C4-2B (cell line): ENCODE data around the gene SLC4A4.

Experiments
- H3K27ac ChIP-seq: fragments of 450-650 bp; 2 replicates; pipeline ENCODE4 v1.5.1; 2017
- ZFX ChIP-seq: fragments of 450-650 bp; IDR thresholded peaks from 2 replicates; pipeline ENCODE4 v1.6.1; 2017
- TF ChIP-seq, protein P1 (sequence below): fragments of 450-650 bp; conservative IDR thresholded peaks from 2 replicates; pipeline ENCODE4 v1.5.1; 2017; ENCODE audit warnings: mild to moderate bottlenecking

The SLC4A4 gene

GRCh38 chr4:71607780-71608677 lies 269.2 kb downstream of the SLC4A4 start:
- TF ChIP-seq, protein P1, sequence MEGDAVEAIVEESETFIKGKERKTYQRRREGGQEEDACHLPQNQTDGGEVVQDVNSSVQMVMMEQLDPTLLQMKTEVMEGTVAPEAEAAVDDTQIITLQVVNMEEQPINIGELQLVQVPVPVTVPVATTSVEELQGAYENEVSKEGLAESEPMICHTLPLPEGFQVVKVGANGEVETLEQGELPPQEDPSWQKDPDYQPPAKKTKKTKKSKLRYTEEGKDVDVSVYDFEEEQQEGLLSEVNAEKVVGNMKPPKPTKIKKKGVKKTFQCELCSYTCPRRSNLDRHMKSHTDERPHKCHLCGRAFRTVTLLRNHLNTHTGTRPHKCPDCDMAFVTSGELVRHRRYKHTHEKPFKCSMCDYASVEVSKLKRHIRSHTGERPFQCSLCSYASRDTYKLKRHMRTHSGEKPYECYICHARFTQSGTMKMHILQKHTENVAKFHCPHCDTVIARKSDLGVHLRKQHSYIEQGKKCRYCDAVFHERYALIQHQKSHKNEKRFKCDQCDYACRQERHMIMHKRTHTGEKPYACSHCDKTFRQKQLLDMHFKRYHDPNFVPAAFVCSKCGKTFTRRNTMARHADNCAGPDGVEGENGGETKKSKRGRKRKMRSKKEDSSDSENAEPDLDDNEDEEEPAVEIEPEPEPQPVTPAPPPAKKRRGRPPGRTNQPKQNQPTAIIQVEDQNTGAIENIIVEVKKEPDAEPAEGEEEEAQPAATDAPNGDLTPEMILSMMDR, result no peak
- TF ChIP-seq ZFX, result no peak
- H3K27ac ChIP-seq, result no peak overlapping the region

GRCh38 chr4:71608678-71609071 lies 269.9 kb downstream of the SLC4A4 start:
- H3K27ac ChIP-seq, result no peak overlapping the region
- TF ChIP-seq, protein P1, result no peak
- no peak for TF ChIP-seq ZFX

DNA sequence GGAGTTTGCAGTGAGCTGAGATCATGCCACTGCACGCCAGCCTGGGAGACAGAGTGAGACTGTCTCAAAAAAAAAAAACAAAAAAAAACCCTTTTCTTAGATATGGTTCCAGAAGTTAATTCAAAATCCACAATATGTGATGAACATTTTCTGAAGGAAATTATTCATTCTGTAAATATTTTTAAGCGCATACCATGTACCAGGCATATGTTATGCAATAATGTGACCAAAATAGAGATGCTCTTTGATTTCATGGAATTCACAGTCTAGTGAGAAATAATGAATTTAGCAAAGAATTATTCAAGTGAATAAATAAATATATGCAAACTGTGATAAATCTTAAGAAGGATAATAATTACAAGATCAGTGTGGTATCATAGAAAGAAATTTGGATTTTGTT lies 270.3 kb downstream of the SLC4A4 start:
- TF ChIP-seq ZFX, result no peak
- TF ChIP-seq, protein P1, result no peak
- H3K27ac ChIP-seq, result no peak overlapping the region

GRCh38 chr4:71609651-71610050 lies 270.8 kb downstream of the SLC4A4 start:
- no peak for TF ChIP-seq ZFX
- TF ChIP-seq, protein P1, result no peak
- H3K27ac ChIP-seq, result no peak overlapping the region

DNA sequence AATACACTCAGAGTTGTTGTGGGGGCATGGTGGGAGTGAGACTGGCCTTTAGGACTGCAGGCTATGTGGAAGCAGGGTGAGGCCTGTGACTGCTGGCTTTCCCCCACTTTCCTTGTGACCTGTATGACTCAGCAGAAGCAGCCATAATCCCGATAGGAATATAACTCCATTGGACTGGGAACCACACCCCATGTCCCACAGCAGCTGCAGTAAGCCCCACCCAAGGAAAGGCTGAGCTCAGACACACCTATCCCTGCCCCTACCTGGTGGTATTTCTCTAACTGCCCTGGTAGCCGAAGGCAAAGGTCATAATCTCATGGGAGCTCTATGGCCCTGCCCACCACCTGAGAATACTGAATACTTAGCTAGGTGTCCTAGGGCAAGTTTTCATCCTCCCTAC lies 275.8 kb downstream of the SLC4A4 start:
- no peak overlapping the region for H3K27ac ChIP-seq

DNA sequence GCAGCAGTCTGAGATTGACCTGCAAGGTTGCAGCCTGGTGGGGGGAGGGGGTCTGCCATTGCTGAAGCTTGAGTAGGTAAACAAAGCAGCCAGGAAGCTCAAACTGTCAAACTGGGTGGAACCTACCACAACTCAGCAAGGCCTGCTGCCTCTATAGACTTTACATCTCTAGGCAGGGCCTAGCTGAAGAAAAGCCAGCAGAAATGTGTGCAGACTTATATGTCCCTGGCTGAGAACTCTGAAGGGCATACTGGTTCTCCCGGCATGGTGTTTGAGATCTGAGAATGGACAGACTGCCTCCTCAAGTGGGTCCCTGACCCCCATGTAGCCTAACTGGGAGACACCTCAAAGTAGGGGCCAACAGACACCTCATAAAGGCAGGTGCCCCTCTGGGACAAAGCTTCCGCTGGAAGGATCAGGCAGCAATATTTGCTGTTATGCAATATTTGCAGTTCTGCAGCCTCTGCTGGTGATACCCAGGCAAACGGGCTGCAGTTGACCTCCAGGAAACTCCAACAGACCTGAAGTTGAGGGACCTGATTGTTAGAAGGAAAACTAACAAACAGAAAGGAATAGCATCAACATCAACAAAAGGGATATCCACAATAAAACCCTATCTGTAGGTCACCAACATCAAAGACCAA lies 277.5 kb downstream of the SLC4A4 start:
- H3K27ac ChIP-seq, result no peak overlapping the region
- TF ChIP-seq, protein P1, result no peak
- TF ChIP-seq ZFX, result no peak

More for the DNA sequence above, 275.8 kb downstream of the SLC4A4 start:
- TF ChIP-seq ZFX, result no peak
- TF ChIP-seq, protein P1, result no peak
